ENCODE data around the gene MATN4. TPM values are rescaled to one million over a fixed set of nuclear protein-coding genes. Genes with fewer than 3 reads are reported as not detected.

The MATN4 gene
- total RNA-seq, 1 donor from 2014 or later, result not detected

DNA sequence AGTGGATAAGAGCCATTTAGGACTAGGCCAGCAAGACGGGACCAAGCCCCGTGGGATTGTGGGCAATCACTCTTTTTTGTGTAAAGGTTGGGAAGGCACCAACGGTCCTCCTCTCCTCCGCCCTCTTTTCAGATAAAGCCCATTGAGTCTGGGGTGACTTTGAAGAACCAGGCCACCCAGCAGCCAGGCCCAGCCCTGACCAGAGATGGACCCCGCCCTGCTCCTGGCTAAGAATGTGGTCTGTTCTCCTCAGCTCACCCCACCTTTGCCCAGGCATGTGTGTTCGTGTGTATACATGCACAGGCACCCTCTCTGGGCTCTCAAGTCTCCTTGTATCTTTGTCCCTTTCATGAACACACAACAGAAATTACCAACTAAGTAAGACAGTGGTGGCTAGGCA, 31.0 kb upstream of the MATN4 start:
- no peaks in the 10 kb centered on the region for H3K27me3 ChIP-seq (ENCODE audit: control insufficient read depth, insufficient read depth, low read length)
- no peak for TF ChIP-seq CTCF (IDR thresholded peaks at IDR 0.05; ENCODE audit: insufficient read depth, low read length, poor library complexity, severe bottlenecking)
- no peaks in the 10 kb centered on the region for H3K36me3 ChIP-seq (ENCODE audit: control insufficient read depth, insufficient read depth, low read length)
- H3K4me3 ChIP-seq (ENCODE audit: low read depth, low read length), result no peak overlapping the region
- DNase-seq (ENCODE audit: low read depth), result no peak

GRCh38 chr20:45338121-45339030, 30.3 kb upstream of the MATN4 start:
- no peaks in the 10 kb centered on the region for H3K27me3 ChIP-seq (ENCODE audit: control insufficient read depth, insufficient read depth, low read length)
- no peak for TF ChIP-seq CTCF (IDR thresholded peaks at IDR 0.05; ENCODE audit: insufficient read depth, low read length, poor library complexity, severe bottlenecking)
- H3K4me3 ChIP-seq (ENCODE audit: low read depth, low read length), result no peak overlapping the region
- no peak for DNase-seq (ENCODE audit: low read depth)
- no peaks in the 10 kb centered on the region for H3K36me3 ChIP-seq (ENCODE audit: control insufficient read depth, insufficient read depth, low read length)

DNA sequence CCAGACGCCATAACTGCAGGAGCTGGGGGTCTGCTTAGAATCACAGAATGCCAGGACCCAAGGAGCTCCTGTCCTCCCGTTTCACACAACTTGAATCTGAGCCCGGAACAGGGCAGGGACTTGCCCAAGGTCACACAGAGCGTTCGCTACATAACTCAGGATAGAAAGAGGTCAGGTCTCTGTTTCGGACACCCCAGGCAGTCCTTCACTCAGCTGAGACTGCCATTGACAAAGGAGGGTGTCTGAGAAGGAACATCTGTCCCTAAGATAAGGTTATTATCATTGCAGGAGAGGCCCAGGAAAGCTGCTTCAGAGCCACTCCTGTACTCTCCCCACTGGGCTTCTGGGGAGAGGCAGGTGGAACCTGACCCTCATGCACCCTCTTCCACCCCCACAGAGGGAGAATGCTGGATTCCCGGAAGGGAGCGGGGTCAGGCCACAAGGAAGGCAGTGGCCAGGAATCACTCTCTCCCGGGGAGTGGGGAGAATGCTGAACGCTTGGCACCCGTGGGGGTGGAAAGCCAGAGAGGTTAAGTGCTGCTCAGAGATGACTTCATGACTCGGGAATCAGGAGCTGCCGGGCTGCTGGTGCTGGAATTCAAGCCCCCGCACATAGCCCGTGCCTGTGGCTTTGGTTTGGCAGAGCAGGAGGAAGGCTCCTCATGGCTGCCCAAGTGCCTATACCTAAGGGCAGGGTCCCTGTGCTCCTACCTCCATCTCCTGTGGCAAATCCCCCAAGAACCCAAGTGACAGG, 29.4 kb upstream of the MATN4 start:
- peaks cover 2% of the 10 kb centered on the region for H3K36me3 ChIP-seq (ENCODE audit: control insufficient read depth, insufficient read depth, low read length)
- no peak overlapping the region for H3K4me3 ChIP-seq (ENCODE audit: low read depth, low read length)
- H3K27me3 ChIP-seq (ENCODE audit: control insufficient read depth, insufficient read depth, low read length), result no peaks in the 10 kb centered on the region
- DNase-seq (ENCODE audit: low read depth), result peak; percentile 83
- no peak for TF ChIP-seq CTCF (IDR thresholded peaks at IDR 0.05; ENCODE audit: insufficient read depth, low read length, poor library complexity, severe bottlenecking)

- peak; percentile 82 for DNase-seq (ENCODE audit: low read depth)
- H3K4me3 ChIP-seq (ENCODE audit: low read depth, low read length), result no peak overlapping the region
- H3K27me3 ChIP-seq (ENCODE audit: control insufficient read depth, insufficient read depth, low read length), result no peaks in the 10 kb centered on the region
- H3K36me3 ChIP-seq (ENCODE audit: control insufficient read depth, insufficient read depth, low read length), result peaks cover 2% of the 10 kb centered on the region
- TF ChIP-seq CTCF (IDR thresholded peaks at IDR 0.05; ENCODE audit: insufficient read depth, low read length, poor library complexity, severe bottlenecking), result no peak
Observed at GRCh38 chr20:45336530-45337366, 28.6 kb upstream of the MATN4 start.

DNA sequence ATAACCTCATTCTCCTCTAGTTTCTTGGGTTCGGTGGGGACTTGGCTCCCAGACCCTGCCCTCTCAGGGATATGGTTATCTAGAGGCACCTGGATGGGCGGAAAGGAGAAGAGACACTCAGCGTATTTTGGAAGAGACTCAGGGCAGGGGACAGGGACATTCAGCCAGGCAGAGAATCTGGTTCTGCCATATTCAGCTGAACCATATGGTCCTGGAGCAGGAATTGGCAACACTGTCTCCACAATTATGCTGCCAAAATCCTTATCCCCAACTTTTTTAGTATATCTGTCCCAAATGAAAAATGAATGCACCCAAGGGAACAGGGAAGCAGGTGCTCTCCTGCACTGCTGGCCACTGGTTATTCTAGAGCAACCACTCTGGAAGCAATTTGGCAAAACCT, 22.4 kb upstream of the MATN4 start:
- TF ChIP-seq CTCF (IDR thresholded peaks at IDR 0.05; ENCODE audit: insufficient read depth, low read length, poor library complexity, severe bottlenecking), result no peak
- Histone ChIP-seq H3K27me3 (ENCODE audit: control insufficient read depth, insufficient read depth, low read length) (no peaks in the 10 kb centered on the region), H3K4me3 (ENCODE audit: low read depth, low read length) (no peak overlapping the region), H3K36me3 (ENCODE audit: control insufficient read depth, insufficient read depth, low read length) (peaks cover 3% of the 10 kb centered on the region)
- DNase-seq (ENCODE audit: low read depth), result no peak
